NB4 (cell line): ENCODE results near the gene SNX32.

Experiments
- POLR2A ChIP-seq: IDR thresholded peaks from 2 replicates; pipeline ENCODE4 v1.6.1; 2011; ENCODE audit warnings: mild to moderate bottlenecking; ENCODE audit not compliant: insufficient read length; ENCODE audit errors: extremely low read depth
- TF ChIP-seq, protein P1 (sequence below): IDR thresholded peaks from one replicate; pipeline ENCODE4 v1.5.1; 2012; ENCODE audit warnings: low read depth, low read length
- TF ChIP-seq, protein P2 (sequence below): IDR thresholded peaks from 2 replicates; pipeline ENCODE4 v1.6.1; 2011; ENCODE audit warnings: low read depth, low read length

DNA sequence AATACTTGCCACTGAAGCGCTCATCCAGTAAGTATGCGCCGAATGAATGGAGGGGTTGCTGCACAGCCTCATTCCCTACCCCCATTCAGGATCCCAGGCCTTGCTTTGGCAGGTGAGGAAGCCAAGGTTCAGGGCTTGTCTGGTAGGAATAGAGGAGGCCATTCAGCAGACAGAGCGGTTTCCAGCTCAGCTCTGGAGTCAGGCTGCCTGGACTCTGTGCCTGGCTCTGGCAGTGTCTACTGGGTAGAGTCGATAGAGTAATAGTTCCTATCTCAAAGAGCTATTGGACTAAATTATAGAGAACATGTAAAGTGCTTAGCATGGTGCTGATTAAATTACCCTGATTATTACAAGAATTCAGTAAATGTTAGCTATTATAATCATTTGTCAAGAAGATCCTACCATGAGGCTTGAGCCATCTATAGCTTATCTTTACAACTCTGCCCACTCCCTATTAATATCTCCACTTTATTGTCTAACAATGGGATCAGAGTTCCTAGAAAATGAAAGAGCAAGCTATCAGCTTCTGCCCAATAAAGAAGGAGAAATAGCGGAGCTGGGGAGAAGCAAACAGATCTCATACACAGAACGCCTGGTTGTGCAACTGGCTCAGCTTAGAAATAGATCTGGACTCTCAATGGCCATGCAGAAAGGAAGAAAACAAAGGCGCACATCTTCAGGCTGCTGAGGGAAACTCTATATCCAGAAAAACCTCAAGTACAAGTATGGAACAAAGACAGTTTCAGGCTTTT, 6.6 kb upstream of the SNX32 start:
- no peak for TF ChIP-seq POLR2A
- TF ChIP-seq, protein P1, sequence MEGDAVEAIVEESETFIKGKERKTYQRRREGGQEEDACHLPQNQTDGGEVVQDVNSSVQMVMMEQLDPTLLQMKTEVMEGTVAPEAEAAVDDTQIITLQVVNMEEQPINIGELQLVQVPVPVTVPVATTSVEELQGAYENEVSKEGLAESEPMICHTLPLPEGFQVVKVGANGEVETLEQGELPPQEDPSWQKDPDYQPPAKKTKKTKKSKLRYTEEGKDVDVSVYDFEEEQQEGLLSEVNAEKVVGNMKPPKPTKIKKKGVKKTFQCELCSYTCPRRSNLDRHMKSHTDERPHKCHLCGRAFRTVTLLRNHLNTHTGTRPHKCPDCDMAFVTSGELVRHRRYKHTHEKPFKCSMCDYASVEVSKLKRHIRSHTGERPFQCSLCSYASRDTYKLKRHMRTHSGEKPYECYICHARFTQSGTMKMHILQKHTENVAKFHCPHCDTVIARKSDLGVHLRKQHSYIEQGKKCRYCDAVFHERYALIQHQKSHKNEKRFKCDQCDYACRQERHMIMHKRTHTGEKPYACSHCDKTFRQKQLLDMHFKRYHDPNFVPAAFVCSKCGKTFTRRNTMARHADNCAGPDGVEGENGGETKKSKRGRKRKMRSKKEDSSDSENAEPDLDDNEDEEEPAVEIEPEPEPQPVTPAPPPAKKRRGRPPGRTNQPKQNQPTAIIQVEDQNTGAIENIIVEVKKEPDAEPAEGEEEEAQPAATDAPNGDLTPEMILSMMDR = no peak
- TF ChIP-seq, protein P2, sequence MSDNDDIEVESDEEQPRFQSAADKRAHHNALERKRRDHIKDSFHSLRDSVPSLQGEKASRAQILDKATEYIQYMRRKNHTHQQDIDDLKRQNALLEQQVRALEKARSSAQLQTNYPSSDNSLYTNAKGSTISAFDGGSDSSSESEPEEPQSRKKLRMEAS = no peak
